Omental fat pad (tissue), 4 donors: ENCODE measurements around the gene DOCK6. TPM values are rescaled to one million over a fixed set of nuclear protein-coding genes. Genes with fewer than 3 reads are reported as not detected.

Experiments
- ATAC-seq: fragments of 150-250 bp; one replicate; pipeline ENCODE4 v1.9.1; 2016; ENCODE audit warnings: mild to moderate bottlenecking, moderate library complexity; ENCODE audit not compliant: low FRiP score
- DNase-seq: peaks from one replicate; pipeline ENCODE4 v3.0.0-alpha.2; 2019; ENCODE audit warnings: low spot score
- CTCF ChIP-seq, 3 donors: fragments of 450-650 bp; IDR thresholded peaks; one replicate each; pipeline ENCODE4 v1.5.1; 2016 to 2017; ENCODE audit warnings: antibody characterized with exemption in 3 of 3, mild to moderate bottlenecking in 3 of 3, moderate library complexity in 2 of 3
- total RNA-seq, 4 donors: library from RNA; depleted of rRNA; stranded (reverse); fragments of >200 nt; gene quantifications; one replicate each; pipeline ENCODE4 v1.1.0, GENCODE V29; 2016

Gene DOCK6
- total RNA-seq, 4 donors from 2014 or later = 17.1 to 109 (median 41.4) TPM

- DNase-seq (no peak), ATAC-seq (no peak)
- no peak for TF ChIP-seq CTCF (IDR thresholded peaks at IDR 0.05)
These were observed 33.4 kb upstream of the DOCK6 start, which contains the start of gene TSPAN16 for GRCh38 chr19:11295665-11296245. Gene TSPAN16, plus strand, starts transcription at chr19:11296160. Its CDS starts 138 bp downstream, at chr19:11296298.

GRCh38 chr19:11295180-11295579, 32.9 kb upstream of the DOCK6 start:
- no peak for TF ChIP-seq CTCF (IDR thresholded peaks at IDR 0.05)
- no peak for ATAC-seq
- DNase-seq = no peak

- peak; percentile 94 for DNase-seq
- TF ChIP-seq CTCF (IDR thresholded peaks at IDR 0.05) = peak in 1 of 3 donors; percentile 98
- peak; percentile 100 for ATAC-seq
These were observed 31.4 kb upstream of the DOCK6 start for GRCh38 chr19:11293433-11294389.

GRCh38 chr19:11291991-11292390, 29.7 kb upstream of the DOCK6 start:
- DNase-seq = no peak
- ATAC-seq = no peak
- no peak for TF ChIP-seq CTCF (IDR thresholded peaks at IDR 0.05)

- no peak for TF ChIP-seq CTCF (IDR thresholded peaks at IDR 0.05)
- ATAC-seq (no peak), DNase-seq (no peak)
These were observed 29.1 kb upstream of the DOCK6 start for GRCh38 chr19:11291415-11291814.

- TF ChIP-seq CTCF (IDR thresholded peaks at IDR 0.05) = no peak
- ATAC-seq = no peak
- DNase-seq = no peak
These were observed 27.9 kb upstream of the DOCK6 start for GRCh38 chr19:11290256-11290655.
